ENCODE results near the gene OR2J1.

GRCh38 chr6:29099190-29099589 is at the start of gene OR2J1:
- no peak for TF ChIP-seq POLR2A (IDR thresholded peaks at IDR 0.05)
- no peak for TF ChIP-seq POLR2AphosphoS5 (IDR thresholded peaks at IDR 0.05)
- no peak for TF ChIP-seq CTCF (IDR thresholded peaks at IDR 0.05)
